HEK293 (cell line): ENCODE measurements around the gene CPNE1.

Source experiments
- CTCF ChIA-PET: fragments of 350-600 bp; formaldehyde crosslinking; extraction: SDS; loops from one replicate; lab custom pipeline; 2021; ENCODE audit warnings: antibody characterized with exemption; lab: Yijun Ruan, JAX
- POLR2A ChIA-PET: fragments of 300-600 bp; formaldehyde crosslinking; extraction: SDS; loops from one replicate; lab custom pipeline; 2020; ENCODE audit warnings: antibody characterized with exemption, inconsistent platforms; lab: Yijun Ruan, JAX
- H3K27ac ChIP-seq: fragments of 200-500 bp; sonication (Bioruptor generic); 2 replicates; pipeline ENCODE4 v1.5.1; 2014; ENCODE audit warnings: low read depth, low read length, control low read depth, inconsistent platforms; ENCODE audit errors: extremely low read depth
- H3K36me3 ChIP-seq, 2 experiments: fragments of 200-500 bp in 1 of 2; sonication (Bioruptor generic) in 1 of 2; 1 replicate in 1 of 2; 2 replicates in 1 of 2; pipeline ENCODE4 v1.5.1; 2014 to 2017; ENCODE audit warnings: inconsistent platforms in 2 of 2, low read length in 2 of 2; ENCODE audit not compliant: control insufficient read depth in 2 of 2, insufficient read depth in 1 of 2
- H3K4me1 ChIP-seq: fragments of 200-500 bp; sonication (Bioruptor generic); 2 replicates; pipeline ENCODE4 v1.5.1; 2014; ENCODE audit warnings: mild to moderate bottlenecking, low read length, inconsistent platforms; ENCODE audit not compliant: control insufficient read depth, insufficient read depth
- H3K4me3 ChIP-seq: 2 replicates; pipeline ENCODE4 v1.5.1; 2011; ENCODE audit warnings: low read depth, mild to moderate bottlenecking, control low read depth, low read length, moderate library complexity
- H3K9me3 ChIP-seq: fragments of 200-500 bp; sonication (Bioruptor generic); 2 replicates; pipeline ENCODE4 v1.5.1; 2014; ENCODE audit warnings: low read depth, low read length, inconsistent platforms; ENCODE audit not compliant: control insufficient read depth, insufficient read depth
- BCL11A ChIP-seq: fragments of 450-650 bp; formaldehyde crosslinking; IDR thresholded peaks from 2 replicates; pipeline ENCODE4 v1.5.1; 2016; ENCODE audit warnings: low read depth, missing biosample characterization, missing genetic modification characterization
- HOXD13 ChIP-seq: sonication (generic); formaldehyde crosslinking; IDR thresholded peaks from 2 replicates; pipeline ENCODE4 v1.8.0; 2022; ENCODE audit warnings: missing genetic modification reagents, borderline replicate concordance
- IKZF3 ChIP-seq: fragments of 450-650 bp; IDR thresholded peaks from 2 replicates; pipeline ENCODE4 v1.5.0; 2018; ENCODE audit warnings: missing biosample characterization, mild to moderate bottlenecking, missing genetic modification characterization, moderate library complexity
- KLF9 ChIP-seq: fragments of 450-650 bp; formaldehyde crosslinking; IDR thresholded peaks from 2 replicates; pipeline ENCODE4 v1.5.1; 2016; ENCODE audit warnings: missing biosample characterization, missing genetic modification characterization, low read depth
- MEIS1 ChIP-seq: sonication (generic); formaldehyde crosslinking; IDR thresholded peaks from 2 replicates; pipeline ENCODE4 v1.8.1; 2022; ENCODE audit warnings: missing genetic modification reagents, mild to moderate bottlenecking, borderline replicate concordance
- OSR2 ChIP-seq: fragments of 450-650 bp; formaldehyde crosslinking; IDR thresholded peaks from 2 replicates; pipeline ENCODE4 v1.5.1; 2016; ENCODE audit warnings: missing biosample characterization, missing genetic modification characterization
- WT1 ChIP-seq: fragments of 450-650 bp; formaldehyde crosslinking; IDR thresholded peaks from 2 replicates; pipeline ENCODE4 v1.5.1; 2016; ENCODE audit warnings: missing biosample characterization, missing genetic modification characterization
- ZBTB17 ChIP-seq: fragments of 450-650 bp; formaldehyde crosslinking; IDR thresholded peaks from 2 replicates; pipeline ENCODE4 v1.5.1; 2016; ENCODE audit warnings: missing biosample characterization, missing genetic modification characterization
- ZBTB7A ChIP-seq: fragments of 450-650 bp; formaldehyde crosslinking; IDR thresholded peaks from 2 replicates; pipeline ENCODE4 v1.5.1; 2016; ENCODE audit warnings: low read depth, missing biosample characterization, missing genetic modification characterization
- ZFP69B ChIP-seq: fragments of 450-650 bp; formaldehyde crosslinking; IDR thresholded peaks from 2 replicates; pipeline ENCODE4 v1.5.1; 2016; ENCODE audit warnings: missing biosample characterization, missing genetic modification characterization
- ZNF10 ChIP-seq: fragments of 450-650 bp; formaldehyde crosslinking; IDR thresholded peaks from 2 replicates; pipeline ENCODE4 v1.5.1; 2017; ENCODE audit warnings: missing biosample characterization, missing genetic modification characterization
- ZNF16 ChIP-seq: fragments of 450-650 bp; formaldehyde crosslinking; IDR thresholded peaks from 2 replicates; pipeline ENCODE4 v1.5.1; 2016; ENCODE audit warnings: low read depth, missing biosample characterization, missing genetic modification characterization
- ZNF473 ChIP-seq: fragments of 450-650 bp; formaldehyde crosslinking; IDR thresholded peaks from 2 replicates; pipeline ENCODE4 v1.5.1; 2017; ENCODE audit warnings: missing biosample characterization, missing genetic modification characterization
- ZNF560 ChIP-seq: fragments of 450-650 bp; formaldehyde crosslinking; IDR thresholded peaks from 2 replicates; pipeline ENCODE4 v1.5.1; 2017; ENCODE audit warnings: missing biosample characterization, missing genetic modification characterization, borderline replicate concordance
- ZNF596 ChIP-seq: fragments of 450-650 bp; IDR thresholded peaks from 2 replicates; pipeline ENCODE4 v1.5.0; 2018; ENCODE audit warnings: missing biosample characterization, mild to moderate bottlenecking, missing genetic modification characterization, moderate library complexity
- ZNF621 ChIP-seq: fragments of 450-650 bp; formaldehyde crosslinking; IDR thresholded peaks from 2 replicates; pipeline ENCODE4 v1.5.1; 2017; ENCODE audit warnings: missing biosample characterization, missing genetic modification characterization
- ZNF629 ChIP-seq: fragments of 450-650 bp; formaldehyde crosslinking; IDR thresholded peaks from 2 replicates; pipeline ENCODE4 v1.5.1; 2017; ENCODE audit warnings: missing biosample characterization, missing genetic modification characterization
- ZNF707 ChIP-seq: fragments of 450-650 bp; formaldehyde crosslinking; IDR thresholded peaks from 2 replicates; pipeline ENCODE4 v1.5.1; 2016; ENCODE audit warnings: missing biosample characterization, missing genetic modification characterization
- ZXDB ChIP-seq: fragments of 450-650 bp; formaldehyde crosslinking; IDR thresholded peaks from 2 replicates; pipeline ENCODE4 v1.5.1; 2016; ENCODE audit warnings: missing biosample characterization, missing genetic modification characterization
- TF ChIP-seq, protein P1 (sequence below): sonication (generic); formaldehyde crosslinking; IDR thresholded peaks from 2 replicates; pipeline ENCODE4 v1.8.1; 2022; ENCODE audit warnings: mild to moderate bottlenecking, moderate library complexity, missing genetic modification reagents
- TF ChIP-seq, protein P2 (sequence below): fragments of 450-650 bp; formaldehyde crosslinking; IDR thresholded peaks from 2 replicates; pipeline ENCODE4 v1.5.1; 2016; ENCODE audit warnings: missing biosample characterization, missing genetic modification characterization
- TF ChIP-seq, protein P3 (sequence below): fragments of 450-650 bp; formaldehyde crosslinking; IDR thresholded peaks from 2 replicates; pipeline ENCODE4 v1.5.1; 2016; ENCODE audit warnings: missing biosample characterization, missing genetic modification characterization
- TF ChIP-seq, protein P4 (sequence below): fragments of 450-650 bp; formaldehyde crosslinking; IDR thresholded peaks from 2 replicates; pipeline ENCODE4; 2016; ENCODE audit warnings: missing biosample characterization, missing genetic modification characterization
- TF ChIP-seq, protein P5 (sequence below): fragments of 450-650 bp; formaldehyde crosslinking; IDR thresholded peaks from 2 replicates; pipeline ENCODE4 v1.5.1; 2016; ENCODE audit warnings: missing biosample characterization, missing genetic modification characterization
- TF ChIP-seq, protein P6 (sequence below): fragments of 450-650 bp; formaldehyde crosslinking; IDR thresholded peaks from 2 replicates; pipeline ENCODE4 v1.5.1; 2017; ENCODE audit warnings: missing biosample characterization, missing genetic modification characterization
- TF ChIP-seq, protein P7 (sequence below): fragments of 450-650 bp; formaldehyde crosslinking; IDR thresholded peaks from 2 replicates; pipeline ENCODE4 v1.5.1; 2016; ENCODE audit warnings: missing biosample characterization, missing genetic modification characterization, borderline replicate concordance

Gene CPNE1

DNA sequence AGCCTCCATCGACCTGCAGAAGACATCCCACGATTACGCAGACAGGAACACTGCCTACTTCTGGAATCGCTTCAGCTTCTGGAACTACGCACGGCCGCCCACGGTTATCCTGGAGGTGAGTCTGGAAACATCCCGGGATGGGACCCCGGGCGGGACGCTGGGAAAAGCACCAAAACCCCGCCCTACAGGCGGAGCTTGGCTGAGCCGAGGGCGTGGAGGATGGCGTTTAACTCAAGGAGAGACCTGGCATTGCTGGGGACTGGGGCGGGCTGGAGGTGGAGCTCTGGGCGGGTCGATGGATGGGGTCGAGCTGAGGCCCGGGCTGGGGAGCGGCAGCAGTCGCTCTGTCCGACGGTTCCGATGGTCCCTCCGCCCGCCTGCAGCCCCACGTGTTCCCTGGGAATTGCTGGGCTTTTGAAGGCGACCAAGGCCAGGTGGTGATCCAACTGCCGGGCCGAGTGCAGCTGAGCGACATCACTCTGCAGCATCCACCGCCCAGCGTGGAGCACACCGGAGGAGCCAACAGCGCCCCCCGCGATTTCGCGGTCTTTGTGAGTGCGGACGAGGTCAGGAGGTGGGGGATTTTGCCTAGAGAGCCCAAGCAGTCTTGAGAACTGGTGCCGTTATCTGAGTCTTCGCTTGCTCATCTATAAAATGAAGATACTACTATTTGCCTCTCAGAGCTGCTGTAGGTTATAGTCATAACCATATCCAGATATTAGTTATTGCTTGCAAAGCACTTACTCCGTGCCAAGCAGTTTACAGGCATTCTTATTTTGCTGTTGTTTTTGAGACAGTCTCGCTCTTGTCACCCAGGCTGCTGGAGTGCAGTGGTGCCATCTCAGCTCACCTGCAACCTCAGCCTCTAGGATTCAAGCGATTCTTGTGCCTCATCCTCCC lies 45.3 kb downstream of the CPNE1 start:
- H3K27ac ChIP-seq = no peak overlapping the region
- peak overlapping the region; percentile 51 for H3K4me3 ChIP-seq
- H3K9me3 ChIP-seq = no peaks in the 10 kb centered on the region
- ChIA-PET CTCF (interaction anchor here (0.5 to 1.9 kb wide), 21 partner anchors 8 to 201 kb away, joined by 3 to 16 read pairs (median 3); partner anchors contain the start of gene RBM39), POLR2A (interaction anchor here (0.7 to 1.7 kb wide), 8 partner anchors 12 to 164 kb away, joined by 3 to 13 read pairs (median 4); partner anchors contain the start of genes CEP250, CPNE1, ERGIC3 and RBM12)
- no peaks in the 10 kb centered on the region for H3K4me1 ChIP-seq
- peaks cover 4 to 12% of the 10 kb centered on the region in 2 experiments; a peak in 2 of 3 replicates for H3K36me3 ChIP-seq
- TF ChIP-seq, protein P1, sequence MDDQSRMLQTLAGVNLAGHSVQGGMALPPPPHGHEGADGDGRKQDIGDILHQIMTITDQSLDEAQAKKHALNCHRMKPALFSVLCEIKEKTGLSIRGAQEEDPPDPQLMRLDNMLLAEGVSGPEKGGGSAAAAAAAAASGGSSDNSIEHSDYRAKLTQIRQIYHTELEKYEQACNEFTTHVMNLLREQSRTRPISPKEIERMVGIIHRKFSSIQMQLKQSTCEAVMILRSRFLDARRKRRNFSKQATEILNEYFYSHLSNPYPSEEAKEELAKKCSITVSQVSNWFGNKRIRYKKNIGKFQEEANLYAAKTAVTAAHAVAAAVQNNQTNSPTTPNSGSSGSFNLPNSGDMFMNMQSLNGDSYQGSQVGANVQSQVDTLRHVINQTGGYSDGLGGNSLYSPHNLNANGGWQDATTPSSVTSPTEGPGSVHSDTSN = no peak
- TF ChIP-seq, protein P2, sequence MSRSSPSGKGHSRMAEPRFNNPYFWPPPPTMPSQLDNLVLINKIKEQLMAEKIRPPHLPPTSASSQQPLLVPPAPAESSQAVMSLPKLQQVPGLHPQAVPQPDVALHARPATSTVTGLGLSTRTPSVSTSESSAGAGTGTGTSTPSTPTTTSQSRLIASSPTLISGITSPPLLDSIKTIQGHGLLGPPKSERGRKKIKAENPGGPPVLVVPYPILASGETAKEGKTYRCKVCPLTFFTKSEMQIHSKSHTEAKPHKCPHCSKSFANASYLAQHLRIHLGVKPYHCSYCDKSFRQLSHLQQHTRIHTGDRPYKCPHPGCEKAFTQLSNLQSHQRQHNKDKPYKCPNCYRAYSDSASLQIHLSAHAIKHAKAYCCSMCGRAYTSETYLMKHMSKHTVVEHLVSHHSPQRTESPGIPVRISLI (tag by site-specific recombination) = no peak
- TF ChIP-seq OSR2 (tag by site-specific recombination) (no peak), ZNF16 (tag by site-specific recombination) (no peak), ZNF10 (no peak), ZNF473 (no peak), MEIS1 (CRISPR knock-in tag) (no peak), ZBTB7A (tag by site-specific recombination) (no peak), ZXDB (tag by site-specific recombination) (peak; percentile 81), ZBTB17 (tag by site-specific recombination) (peak; percentile 98), ZNF560 (tag by site-specific recombination) (no peak), ZNF707 (tag by site-specific recombination) (no peak), WT1 (tag by site-specific recombination) (no peak), BCL11A (peak; percentile 78; the same call in 1 of the 2 replicates), ZNF596 (tag by site-specific recombination) (no peak; the same call in 1 of the 2 replicates), ZNF621 (tag by site-specific recombination) (no peak), HOXD13 (no peak), IKZF3 (peak; percentile 96), ZNF629 (tag by site-specific recombination) (peak; percentile 78), KLF9 (peak; percentile 64; the same call in 1 of the 2 replicates), ZFP69B (tag by site-specific recombination) (peak; percentile 69; the same call in 1 of the 2 replicates)
- TF ChIP-seq, protein P3, sequence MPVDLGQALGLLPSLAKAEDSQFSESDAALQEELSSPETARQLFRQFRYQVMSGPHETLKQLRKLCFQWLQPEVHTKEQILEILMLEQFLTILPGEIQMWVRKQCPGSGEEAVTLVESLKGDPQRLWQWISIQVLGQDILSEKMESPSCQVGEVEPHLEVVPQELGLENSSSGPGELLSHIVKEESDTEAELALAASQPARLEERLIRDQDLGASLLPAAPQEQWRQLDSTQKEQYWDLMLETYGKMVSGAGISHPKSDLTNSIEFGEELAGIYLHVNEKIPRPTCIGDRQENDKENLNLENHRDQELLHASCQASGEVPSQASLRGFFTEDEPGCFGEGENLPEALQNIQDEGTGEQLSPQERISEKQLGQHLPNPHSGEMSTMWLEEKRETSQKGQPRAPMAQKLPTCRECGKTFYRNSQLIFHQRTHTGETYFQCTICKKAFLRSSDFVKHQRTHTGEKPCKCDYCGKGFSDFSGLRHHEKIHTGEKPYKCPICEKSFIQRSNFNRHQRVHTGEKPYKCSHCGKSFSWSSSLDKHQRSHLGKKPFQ (tag by site-specific recombination) = peak; percentile 43; the same call in 1 of the 2 replicates
- TF ChIP-seq, protein P4, sequence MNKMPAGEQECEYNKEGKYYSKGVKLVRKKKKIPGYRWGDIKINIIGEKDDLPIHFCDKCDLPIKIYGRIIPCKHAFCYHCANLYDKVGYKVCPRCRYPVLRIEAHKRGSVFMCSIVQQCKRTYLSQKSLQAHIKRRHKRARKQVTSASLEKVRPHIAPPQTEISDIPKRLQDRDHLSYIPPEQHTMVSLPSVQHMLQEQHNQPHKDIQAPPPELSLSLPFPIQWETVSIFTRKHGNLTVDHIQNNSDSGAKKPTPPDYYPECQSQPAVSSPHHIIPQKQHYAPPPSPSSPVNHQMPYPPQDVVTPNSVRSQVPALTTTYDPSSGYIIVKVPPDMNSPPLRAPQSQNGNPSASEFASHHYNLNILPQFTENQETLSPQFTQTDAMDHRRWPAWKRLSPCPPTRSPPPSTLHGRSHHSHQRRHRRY (tag by site-specific recombination) = no peak
- TF ChIP-seq, protein P5, sequence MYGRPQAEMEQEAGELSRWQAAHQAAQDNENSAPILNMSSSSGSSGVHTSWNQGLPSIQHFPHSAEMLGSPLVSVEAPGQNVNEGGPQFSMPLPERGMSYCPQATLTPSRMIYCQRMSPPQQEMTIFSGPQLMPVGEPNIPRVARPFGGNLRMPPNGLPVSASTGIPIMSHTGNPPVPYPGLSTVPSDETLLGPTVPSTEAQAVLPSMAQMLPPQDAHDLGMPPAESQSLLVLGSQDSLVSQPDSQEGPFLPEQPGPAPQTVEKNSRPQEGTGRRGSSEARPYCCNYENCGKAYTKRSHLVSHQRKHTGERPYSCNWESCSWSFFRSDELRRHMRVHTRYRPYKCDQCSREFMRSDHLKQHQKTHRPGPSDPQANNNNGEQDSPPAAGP (tag by site-specific recombination) = peak; percentile 74; the same call in 1 of the 2 replicates
- TF ChIP-seq, protein P6, sequence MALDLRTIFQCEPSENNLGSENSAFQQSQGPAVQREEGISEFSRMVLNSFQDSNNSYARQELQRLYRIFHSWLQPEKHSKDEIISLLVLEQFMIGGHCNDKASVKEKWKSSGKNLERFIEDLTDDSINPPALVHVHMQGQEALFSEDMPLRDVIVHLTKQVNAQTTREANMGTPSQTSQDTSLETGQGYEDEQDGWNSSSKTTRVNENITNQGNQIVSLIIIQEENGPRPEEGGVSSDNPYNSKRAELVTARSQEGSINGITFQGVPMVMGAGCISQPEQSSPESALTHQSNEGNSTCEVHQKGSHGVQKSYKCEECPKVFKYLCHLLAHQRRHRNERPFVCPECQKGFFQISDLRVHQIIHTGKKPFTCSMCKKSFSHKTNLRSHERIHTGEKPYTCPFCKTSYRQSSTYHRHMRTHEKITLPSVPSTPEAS (tag by site-specific recombination) = no peak
- TF ChIP-seq, protein P7, sequence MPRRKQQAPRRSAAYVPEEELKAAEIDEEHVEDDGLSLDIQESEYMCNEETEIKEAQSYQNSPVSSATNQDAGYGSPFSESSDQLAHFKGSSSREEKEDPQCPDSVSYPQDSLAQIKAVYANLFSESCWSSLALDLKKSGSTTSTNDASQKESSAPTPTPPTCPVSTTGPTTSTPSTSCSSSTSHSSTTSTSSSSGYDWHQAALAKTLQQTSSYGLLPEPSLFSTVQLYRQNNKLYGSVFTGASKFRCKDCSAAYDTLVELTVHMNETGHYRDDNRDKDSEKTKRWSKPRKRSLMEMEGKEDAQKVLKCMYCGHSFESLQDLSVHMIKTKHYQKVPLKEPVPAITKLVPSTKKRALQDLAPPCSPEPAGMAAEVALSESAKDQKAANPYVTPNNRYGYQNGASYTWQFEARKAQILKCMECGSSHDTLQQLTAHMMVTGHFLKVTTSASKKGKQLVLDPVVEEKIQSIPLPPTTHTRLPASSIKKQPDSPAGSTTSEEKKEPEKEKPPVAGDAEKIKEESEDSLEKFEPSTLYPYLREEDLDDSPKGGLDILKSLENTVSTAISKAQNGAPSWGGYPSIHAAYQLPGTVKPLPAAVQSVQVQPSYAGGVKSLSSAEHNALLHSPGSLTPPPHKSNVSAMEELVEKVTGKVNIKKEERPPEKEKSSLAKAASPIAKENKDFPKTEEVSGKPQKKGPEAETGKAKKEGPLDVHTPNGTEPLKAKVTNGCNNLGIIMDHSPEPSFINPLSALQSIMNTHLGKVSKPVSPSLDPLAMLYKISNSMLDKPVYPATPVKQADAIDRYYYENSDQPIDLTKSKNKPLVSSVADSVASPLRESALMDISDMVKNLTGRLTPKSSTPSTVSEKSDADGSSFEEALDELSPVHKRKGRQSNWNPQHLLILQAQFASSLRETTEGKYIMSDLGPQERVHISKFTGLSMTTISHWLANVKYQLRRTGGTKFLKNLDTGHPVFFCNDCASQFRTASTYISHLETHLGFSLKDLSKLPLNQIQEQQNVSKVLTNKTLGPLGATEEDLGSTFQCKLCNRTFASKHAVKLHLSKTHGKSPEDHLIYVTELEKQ (tag by site-specific recombination) = peak; percentile 35; the same call in 1 of the 2 replicates
